SK-N-SH (cell line): ENCODE measurements around the gene NCKAP5. TPM values are rescaled to one million over a fixed set of nuclear protein-coding genes. Genes with fewer than 3 reads are reported as not detected.

Experiments
- CTCF ChIA-PET: fragments of 300-600, 350-600 bp; formaldehyde crosslinking; extraction: SDS; loops from one replicate; lab custom pipeline; 2021; lab: Yijun Ruan, JAX
- POLR2A ChIA-PET: fragments of 350-600 bp; sonication (Branson Sonifier 250); formaldehyde crosslinking; extraction: SDS; loops from one replicate; lab custom pipeline; 2020; ENCODE audit warnings: antibody characterized with exemption, inconsistent platforms; lab: Yijun Ruan, JAX
- DNase-seq: peaks from one replicate; pipeline ENCODE4 v3.0.0; 2012
- H2AFZ ChIP-seq: fragments of 200-600 bp; sonication (generic); 2 replicates; pipeline ENCODE4 v1.8.1; 2016; ENCODE audit warnings: antibody characterized with exemption, mild to moderate bottlenecking, low read depth
- H3F3A ChIP-seq: fragments of 200-600 bp; sonication (generic); replicated peaks from 2 replicates; pipeline ENCODE3; 2016; ENCODE audit warnings: antibody characterized with exemption, mild to moderate bottlenecking; ENCODE audit not compliant: insufficient read depth
- H3K27ac ChIP-seq, 2 experiments: fragments of 200-500 bp in 1 of 2; fragments of 200-600 bp in 1 of 2; sonication (Bioruptor generic) in 1 of 2; sonication (generic), shearing (Covaris generic) in 1 of 2; 2 replicates each; pipeline versions ENCODE4 v1.5.1 to v1.6.1; 2014 to 2016; ENCODE audit warnings: low read depth in 2 of 2, inconsistent platforms in 1 of 2, low read length in 1 of 2, mild to moderate bottlenecking in 1 of 2, mixed read lengths in 1 of 2
- H3K27me3 ChIP-seq: fragments of 200-600 bp; sonication (generic), shearing (Covaris generic); 2 replicates; pipeline ENCODE4 v1.6.1; 2016; ENCODE audit warnings: mixed run types; ENCODE audit not compliant: insufficient read depth
- H3K36me3 ChIP-seq, 2 experiments: fragments of 200-500 bp in 1 of 2; fragments of 200-600 bp in 1 of 2; sonication (Bioruptor generic) in 1 of 2; sonication (generic) in 1 of 2; replicated peaks in 1 of 2; 2 replicates each; pipeline versions ENCODE3 to v1.5.1; 2014 to 2016; ENCODE audit warnings: low read length in 1 of 2, mild to moderate bottlenecking in 1 of 2; ENCODE audit not compliant: insufficient read depth in 2 of 2, control insufficient read depth in 1 of 2
- H3K4me1 ChIP-seq, 2 experiments: fragments of 200-500 bp in 1 of 2; fragments of 200-600 bp in 1 of 2; sonication (Bioruptor generic) in 1 of 2; sonication (generic), shearing (Covaris generic) in 1 of 2; 2 replicates each; pipeline versions ENCODE4 v1.5.1 to v1.6.1; 2014 to 2016; ENCODE audit warnings: low read depth in 1 of 2, low read length in 1 of 2, mixed run types in 1 of 2; ENCODE audit not compliant: insufficient read depth in 2 of 2, control insufficient read depth in 1 of 2
- H3K4me2 ChIP-seq: fragments of 200-600 bp; sonication (generic), shearing (Covaris generic); 2 replicates; pipeline ENCODE4 v1.6.1; 2017; ENCODE audit warnings: mixed run types
- H3K4me3 ChIP-seq, 2 experiments: fragments of 200-500 bp in 1 of 2; fragments of 200-600 bp in 1 of 2; sonication (Bioruptor generic) in 1 of 2; sonication (generic), shearing (Covaris generic) in 1 of 2; 2 replicates each; pipeline versions ENCODE4 v1.5.1 to v1.8.1; 2014 to 2016; ENCODE audit warnings: low read depth in 2 of 2, inconsistent platforms in 1 of 2, low read length in 1 of 2, mild to moderate bottlenecking in 1 of 2, mixed read lengths in 1 of 2, moderate library complexity in 1 of 2
- H3K79me2 ChIP-seq: fragments of 200-600 bp; sonication (generic); 2 replicates; pipeline ENCODE4 v1.8.1; 2017; ENCODE audit warnings: mild to moderate bottlenecking; ENCODE audit not compliant: insufficient read depth
- H3K9ac ChIP-seq: fragments of 200-600 bp; sonication (generic); 2 replicates; pipeline ENCODE4 v1.6.1; 2017; ENCODE audit warnings: mixed run types
- H3K9me2 ChIP-seq: fragments of 200-600 bp; sonication (generic); 2 replicates; pipeline ENCODE4 v1.6.1; 2017; ENCODE audit warnings: mixed run types
- H3K9me3 ChIP-seq: fragments of 200-600 bp; sonication (generic); 2 replicates; pipeline ENCODE4 v1.6.1; 2017; ENCODE audit warnings: mixed run types, mild to moderate bottlenecking, moderate library complexity
- H4K20me1 ChIP-seq: fragments of 200-600 bp; sonication (generic); 2 replicates; pipeline ENCODE4 v1.6.1; 2017; ENCODE audit warnings: mild to moderate bottlenecking, mixed run types; ENCODE audit not compliant: insufficient read depth
- CHD2 ChIP-seq: fragments of 150-350 bp; IDR thresholded peaks from 2 replicates; pipeline ENCODE4 v1.6.1; 2018; ENCODE audit warnings: low read length; ENCODE audit not compliant: partially characterized antibody
- EP300 ChIP-seq, 2 experiments: IDR thresholded peaks; 2 replicates each; pipeline versions ENCODE4 v1.4.0 to v1.6.1; 2012; ENCODE audit warnings: borderline replicate concordance in 1 of 2, low read depth in 1 of 2, low read length in 1 of 2
- EZH2phosphoT487 ChIP-seq: fragments of 200-600 bp; sonication (generic); IDR thresholded peaks from 2 replicates; pipeline ENCODE4 v1.6.1; 2017; ENCODE audit warnings: low read depth, mixed run types, mild to moderate bottlenecking, antibody characterized with exemption, moderate library complexity, borderline replicate concordance
- FOXJ3 ChIP-seq: sonication (generic); formaldehyde crosslinking; IDR thresholded peaks from 2 replicates; pipeline ENCODE4 v1.5.1; 2020; ENCODE audit warnings: mild to moderate bottlenecking, missing genetic modification reagents
- GATA2 ChIP-seq: sonication (generic); formaldehyde crosslinking; IDR thresholded peaks from 2 replicates; pipeline ENCODE4 v1.5.0; 2020; ENCODE audit warnings: mild to moderate bottlenecking, missing genetic modification reagents
- JUND ChIP-seq: IDR thresholded peaks from 2 replicates; pipeline ENCODE4 v1.4.0; 2012
- MAX ChIP-seq: IDR thresholded peaks from 2 replicates; pipeline ENCODE4 v1.4.0; 2012; ENCODE audit warnings: low read depth
- MEF2A ChIP-seq: IDR thresholded peaks from 2 replicates; pipeline ENCODE4 v1.4.0; 2012; ENCODE audit warnings: low read depth, borderline replicate concordance
- NFIC ChIP-seq: IDR thresholded peaks from 2 replicates; pipeline ENCODE4 v1.4.0; 2012; ENCODE audit warnings: borderline replicate concordance
- NRF1 ChIP-seq: IDR thresholded peaks from 2 replicates; pipeline ENCODE4 v1.6.1; 2012; ENCODE audit warnings: low read depth, mild to moderate bottlenecking, low read length
- PBX3 ChIP-seq: IDR thresholded peaks from 2 replicates; pipeline ENCODE4; 2012
- RAD21 ChIP-seq: IDR thresholded peaks from 2 replicates; pipeline ENCODE4 v1.6.1; 2012; ENCODE audit warnings: mild to moderate bottlenecking, low read length
- RCOR1 ChIP-seq: fragments of 150-350 bp; IDR thresholded peaks from 2 replicates; pipeline ENCODE4 v1.6.1; 2017; ENCODE audit warnings: antibody characterized with exemption, low read length
- REST ChIP-seq: IDR thresholded peaks from 2 replicates; pipeline ENCODE4 v1.6.1; 2012; ENCODE audit warnings: mild to moderate bottlenecking, low read depth, low read length, moderate library complexity
- RFX5 ChIP-seq: IDR thresholded peaks from 2 replicates; pipeline ENCODE4 v1.6.1; 2012; ENCODE audit warnings: mild to moderate bottlenecking, improper control_type of control experiment, low read length
- RXRA ChIP-seq: IDR thresholded peaks from 2 replicates; pipeline ENCODE4 v1.4.0; 2012; ENCODE audit warnings: low read depth, mild to moderate bottlenecking, borderline replicate concordance
- SMC3 ChIP-seq: IDR thresholded peaks from 2 replicates; pipeline ENCODE4 v1.6.1; 2012; ENCODE audit warnings: low read depth, low read length, improper control_type of control experiment
- TAF1 ChIP-seq: IDR thresholded peaks from 2 replicates; pipeline ENCODE4 v1.6.1; 2012; ENCODE audit warnings: low read depth, mild to moderate bottlenecking, low read length, moderate library complexity, borderline replicate concordance
- TCF12 ChIP-seq: IDR thresholded peaks from 2 replicates; pipeline ENCODE4 v1.4.0; 2012
- TEAD4 ChIP-seq: IDR thresholded peaks from 2 replicates; pipeline ENCODE4 v1.4.0; 2012; ENCODE audit warnings: mild to moderate bottlenecking, borderline replicate concordance; ENCODE audit not compliant: insufficient read depth
- USF1 ChIP-seq: IDR thresholded peaks from 2 replicates; pipeline ENCODE4 v1.4.0; 2012; ENCODE audit warnings: low read depth, borderline replicate concordance
- WGBS: methylation state at CpG from one replicate; pipeline ENCODE4 v1.1.6; 2017; ENCODE audit warnings: low lambda C conversion rate; 5-methylcytosine and 5-hydroxymethylcytosine counted together
- polyA plus RNA-seq, 3 experiments: library from polyadenylated mRNA; depleted of rRNA; stranded (reverse); fragments of >200 nt; gene quantifications; 2 replicates each; pipeline ENCODE4 v1.2.3, GENCODE V29; 2012

The NCKAP5 gene
- polyA plus RNA-seq, 1 of the 3 experiments (the other 2 are of a cell fraction), result 0.02 TPM

GRCh38 chr2:132680544-132680943, 887.7 kb downstream of the NCKAP5 start:
- POLR2A ChIA-PET, result no interaction called here
- no peak for DNase-seq
- Histone ChIP-seq H3K4me2 (no peak overlapping the region), H3K9ac (no peak overlapping the region), H3K4me1 (peaks cover 0 to 13% of the 10 kb centered on the region in 2 experiments; a peak in 1 of 4 replicates), H4K20me1 (no peaks in the 10 kb centered on the region), H3K27ac (no peak overlapping the region), H3K4me3 (no peak overlapping the region), H3K27me3 (no peaks in the 10 kb centered on the region), H3K36me3 (no peaks in the 10 kb centered on the region), H3F3A (peaks cover 11% of the 10 kb centered on the region), H3K9me2 (no peaks in the 10 kb centered on the region), H2AFZ (no peak overlapping the region), H3K79me2 (no peaks in the 10 kb centered on the region), H3K9me3 (no peaks in the 10 kb centered on the region)
- TF ChIP-seq RAD21 (no peak), CHD2 (no peak), REST (no peak), EP300 (IDR thresholded peaks at IDR 0.05; ENCODE audit: borderline replicate concordance in 1 of 2, low read depth in 1 of 2, low read length in 1 of 2) (no peak), EZH2phosphoT487 (no peak), RXRA (no peak), GATA2 (CRISPR knock-in tag) (no peak), RFX5 (no peak), TEAD4 (no peak), MEF2A (no peak), SMC3 (no peak), RCOR1 (no peak), NRF1 (no peak), JUND (no peak), TAF1 (no peak)
- CTCF ChIA-PET, result interaction anchor here (0.9 to 1.4 kb wide), 3 partner anchors 12 to 881 kb away, joined by 3 read pairs; no protein-coding TSS in a partner anchor
- WGBS, result 68% methylated on average over 3 of the region's 3 CpGs

GRCh38 chr2:132678483-132678882, 889.8 kb downstream of the NCKAP5 start:
- H3K4me1 ChIP-seq, result peaks cover 0 to 13% of the 10 kb centered on the region in 2 experiments; a peak in 1 of 4 replicates
- H3K27ac ChIP-seq, result peak overlapping the region in 1 of 2 experiments; percentile 70; a peak in 2 of 4 replicates
- no peaks in the 10 kb centered on the region for H3K9me2 ChIP-seq
- no peaks in the 10 kb centered on the region for H3K9me3 ChIP-seq
- ChIA-PET CTCF (interaction anchor here (1.3 to 4.8 kb wide), 2 partner anchors 27 to 492 kb away, joined by 4 to 28 read pairs; no protein-coding TSS in a partner anchor), POLR2A (no interaction called here)
- H4K20me1 ChIP-seq, result no peaks in the 10 kb centered on the region
- H3K36me3 ChIP-seq, result no peaks in the 10 kb centered on the region
- peaks cover 11% of the 10 kb centered on the region for H3F3A ChIP-seq
- H3K4me2 ChIP-seq, result 0 out of 2 replicates have a peak overlapping the region, but pooled peaks have one; percentile 10
- H3K27me3 ChIP-seq, result no peaks in the 10 kb centered on the region
- WGBS, result 86% methylated on average over 2 of the region's 2 CpGs
- no peak for DNase-seq
- no peak overlapping the region for H3K4me3 ChIP-seq
- H2AFZ ChIP-seq, result no peak overlapping the region
- H3K9ac ChIP-seq, result no peak overlapping the region
- no peaks in the 10 kb centered on the region for H3K79me2 ChIP-seq
- no peak for TF ChIP-seq NFIC
- TF ChIP-seq EZH2phosphoT487, result no peak
- no peak for TF ChIP-seq JUND
- no peak for TF ChIP-seq CHD2
- TF ChIP-seq SMC3, result no peak
- no peak for TF ChIP-seq EP300 (IDR thresholded peaks at IDR 0.05; ENCODE audit: borderline replicate concordance in 1 of 2, low read depth in 1 of 2, low read length in 1 of 2)
- TF ChIP-seq TEAD4, result no peak
- TF ChIP-seq TCF12, result no peak
- TF ChIP-seq PBX3, result no peak
- no peak for TF ChIP-seq FOXJ3 (CRISPR knock-in tag)
- TF ChIP-seq RCOR1, result no peak
- TF ChIP-seq USF1, result no peak
- TF ChIP-seq TAF1, result no peak
- TF ChIP-seq NRF1, result no peak
- TF ChIP-seq MAX, result no peak
